Measurements from ENCODE around the gene ADGB. TPM values are rescaled to one million over a fixed set of nuclear protein-coding genes. Genes with fewer than 3 reads are reported as not detected.
A peak's percentile ranks its signal among the peaks of the same experiment; 100 is the strongest.

The ADGB gene
- total and polyA plus RNA-seq, 2 donors, result 0.18 to 0.24 TPM

GRCh38 chr6:146689806-146690205 is 91.0 kb downstream of the ADGB start:
- Histone ChIP-seq H3K27ac (ENCODE audit: low read depth in 1 of 2, low read length in 1 of 2) (no peak overlapping the region), H3K9me3 (ENCODE audit: control insufficient read depth in 2 of 2, insufficient read depth in 1 of 2, low read length in 1 of 2) (no peaks in the 10 kb centered on the region), H3K27me3 (ENCODE audit: control insufficient read depth in 2 of 2, insufficient read depth in 1 of 2, low read length in 1 of 2) (no peaks in the 10 kb centered on the region), H3K4me1 (ENCODE audit: control insufficient read depth in 2 of 2, insufficient read depth in 2 of 2, low read length in 2 of 2) (no peaks in the 10 kb centered on the region), H3K4me3 (ENCODE audit: low read length in 2 of 2) (no peak overlapping the region), H3K36me3 (ENCODE audit: control insufficient read depth in 2 of 2, insufficient read depth in 2 of 2, low read length in 1 of 2) (no peaks in the 10 kb centered on the region)
- DNase-seq (ENCODE audit: low read depth in 6 of 9, low spot score in 9 of 9), result no peak
- WGBS, result 95% methylated on average over 4 of the region's 4 CpGs

GRCh38 chr6:146693342-146693741 is 94.6 kb downstream of the ADGB start:
- no peaks in the 10 kb centered on the region for H3K36me3 ChIP-seq (ENCODE audit: control insufficient read depth in 2 of 2, insufficient read depth in 2 of 2, low read length in 1 of 2)
- no peaks in the 10 kb centered on the region for H3K27me3 ChIP-seq (ENCODE audit: control insufficient read depth in 2 of 2, insufficient read depth in 1 of 2, low read length in 1 of 2)
- no peak overlapping the region for H3K27ac ChIP-seq (ENCODE audit: low read depth in 1 of 2, low read length in 1 of 2)
- H3K4me1 ChIP-seq (ENCODE audit: control insufficient read depth in 2 of 2, insufficient read depth in 2 of 2, low read length in 2 of 2), result no peaks in the 10 kb centered on the region
- no peak overlapping the region for H3K4me3 ChIP-seq (ENCODE audit: low read length in 2 of 2)
- no peak for DNase-seq (ENCODE audit: low read depth in 6 of 9, low spot score in 9 of 9)
- H3K9me3 ChIP-seq (ENCODE audit: control insufficient read depth in 2 of 2, insufficient read depth in 1 of 2, low read length in 1 of 2), result no peaks in the 10 kb centered on the region
- 98% methylated on average over 4 of the region's 4 CpGs for WGBS

- Histone ChIP-seq H3K4me1 (ENCODE audit: control insufficient read depth in 2 of 2, insufficient read depth in 2 of 2, low read length in 2 of 2) (peaks cover 0 to 2% of the 10 kb centered on the region in 2 donors), H3K27ac (ENCODE audit: low read depth in 1 of 2, low read length in 1 of 2) (no peak overlapping the region), H3K4me3 (ENCODE audit: low read length in 2 of 2) (no peak overlapping the region), H3K9me3 (ENCODE audit: control insufficient read depth in 2 of 2, insufficient read depth in 1 of 2, low read length in 1 of 2) (no peaks in the 10 kb centered on the region), H3K36me3 (ENCODE audit: control insufficient read depth in 2 of 2, insufficient read depth in 2 of 2, low read length in 1 of 2) (no peaks in the 10 kb centered on the region), H3K27me3 (ENCODE audit: control insufficient read depth in 2 of 2, insufficient read depth in 1 of 2, low read length in 1 of 2) (no peaks in the 10 kb centered on the region)
- DNase-seq (ENCODE audit: low read depth in 6 of 9, low spot score in 9 of 9), result no peak
- 98% methylated on average over 2 of the region's 2 CpGs for WGBS
Measured at GRCh38 chr6:146697921-146698320, 99.1 kb downstream of the ADGB start.

- no peaks in the 10 kb centered on the region for H3K36me3 ChIP-seq (ENCODE audit: control insufficient read depth in 2 of 2, insufficient read depth in 2 of 2, low read length in 1 of 2)
- H3K27me3 ChIP-seq (ENCODE audit: control insufficient read depth in 2 of 2, insufficient read depth in 1 of 2, low read length in 1 of 2), result no peaks in the 10 kb centered on the region
- H3K27ac ChIP-seq (ENCODE audit: low read depth in 1 of 2, low read length in 1 of 2), result no peak overlapping the region
- H3K9me3 ChIP-seq (ENCODE audit: control insufficient read depth in 2 of 2, insufficient read depth in 1 of 2, low read length in 1 of 2), result no peaks in the 10 kb centered on the region
- H3K4me3 ChIP-seq (ENCODE audit: low read length in 2 of 2), result no peak overlapping the region
- peak; percentile 34 to 88 (median 64) for DNase-seq (ENCODE audit: low read depth in 6 of 9, low spot score in 9 of 9)
- peaks cover 0 to 2% of the 10 kb centered on the region in 2 donors for H3K4me1 ChIP-seq (ENCODE audit: control insufficient read depth in 2 of 2, insufficient read depth in 2 of 2, low read length in 2 of 2)
- WGBS, result 43% methylated on average over 6 of the region's 6 CpGs
Measured at GRCh38 chr6:146700078-146700686, 101.4 kb downstream of the ADGB start.

- peak in 4 of 9 donors; percentile 8 to 57 (median 28) for DNase-seq (ENCODE audit: low read depth in 6 of 9, low spot score in 9 of 9)
- no peaks in the 10 kb centered on the region for H3K36me3 ChIP-seq (ENCODE audit: control insufficient read depth in 2 of 2, insufficient read depth in 2 of 2, low read length in 1 of 2)
- 65% methylated on average over 2 of the region's 2 CpGs for WGBS
- H3K4me1 ChIP-seq (ENCODE audit: control insufficient read depth in 2 of 2, insufficient read depth in 2 of 2, low read length in 2 of 2), result peaks cover 0 to 2% of the 10 kb centered on the region in 2 donors
- H3K27me3 ChIP-seq (ENCODE audit: control insufficient read depth in 2 of 2, insufficient read depth in 1 of 2, low read length in 1 of 2), result no peaks in the 10 kb centered on the region
- no peak overlapping the region for H3K27ac ChIP-seq (ENCODE audit: low read depth in 1 of 2, low read length in 1 of 2)
- H3K9me3 ChIP-seq (ENCODE audit: control insufficient read depth in 2 of 2, insufficient read depth in 1 of 2, low read length in 1 of 2), result no peaks in the 10 kb centered on the region
- H3K4me3 ChIP-seq (ENCODE audit: low read length in 2 of 2), result no peak overlapping the region
Measured at GRCh38 chr6:146701632-146702031, 102.9 kb downstream of the ADGB start.

GRCh38 chr6:146709036-146709622 is 110.4 kb downstream of the ADGB start:
- H3K4me1 ChIP-seq (ENCODE audit: control insufficient read depth in 2 of 2, insufficient read depth in 2 of 2, low read length in 2 of 2), result no peaks in the 10 kb centered on the region
- H3K27ac ChIP-seq (ENCODE audit: low read depth in 1 of 2, low read length in 1 of 2), result no peak overlapping the region
- WGBS, result 89% methylated on average over 2 of the region's 2 CpGs
- DNase-seq (ENCODE audit: low read depth in 6 of 9, low spot score in 9 of 9), result no peak
- H3K4me3 ChIP-seq (ENCODE audit: low read length in 2 of 2), result no peak overlapping the region
- no peaks in the 10 kb centered on the region for H3K36me3 ChIP-seq (ENCODE audit: control insufficient read depth in 2 of 2, insufficient read depth in 2 of 2, low read length in 1 of 2)
- no peaks in the 10 kb centered on the region for H3K27me3 ChIP-seq (ENCODE audit: control insufficient read depth in 2 of 2, insufficient read depth in 1 of 2, low read length in 1 of 2)
- no peaks in the 10 kb centered on the region for H3K9me3 ChIP-seq (ENCODE audit: control insufficient read depth in 2 of 2, insufficient read depth in 1 of 2, low read length in 1 of 2)

GRCh38 chr6:146719387-146719786 is 120.6 kb downstream of the ADGB start:
- no peaks in the 10 kb centered on the region for H3K27me3 ChIP-seq (ENCODE audit: control insufficient read depth in 2 of 2, insufficient read depth in 1 of 2, low read length in 1 of 2)
- H3K9me3 ChIP-seq (ENCODE audit: control insufficient read depth in 2 of 2, insufficient read depth in 1 of 2, low read length in 1 of 2), result no peaks in the 10 kb centered on the region
- no peaks in the 10 kb centered on the region for H3K36me3 ChIP-seq (ENCODE audit: control insufficient read depth in 2 of 2, insufficient read depth in 2 of 2, low read length in 1 of 2)
- H3K4me1 ChIP-seq (ENCODE audit: control insufficient read depth in 2 of 2, insufficient read depth in 2 of 2, low read length in 2 of 2), result no peaks in the 10 kb centered on the region
- H3K4me3 ChIP-seq (ENCODE audit: low read length in 2 of 2), result no peak overlapping the region
- H3K27ac ChIP-seq (ENCODE audit: low read depth in 1 of 2, low read length in 1 of 2), result no peak overlapping the region
- DNase-seq (ENCODE audit: low read depth in 6 of 9, low spot score in 9 of 9), result no peak
- WGBS, result 71% methylated on average over 4 of the region's 4 CpGs

- no peaks in the 10 kb centered on the region for H3K27me3 ChIP-seq (ENCODE audit: control insufficient read depth in 2 of 2, insufficient read depth in 1 of 2, low read length in 1 of 2)
- H3K27ac ChIP-seq (ENCODE audit: low read depth in 1 of 2, low read length in 1 of 2), result no peak overlapping the region
- H3K4me3 ChIP-seq (ENCODE audit: low read length in 2 of 2), result no peak overlapping the region
- H3K9me3 ChIP-seq (ENCODE audit: control insufficient read depth in 2 of 2, insufficient read depth in 1 of 2, low read length in 1 of 2), result no peaks in the 10 kb centered on the region
- 96% methylated on average over 3 of the region's 3 CpGs for WGBS
- no peaks in the 10 kb centered on the region for H3K4me1 ChIP-seq (ENCODE audit: control insufficient read depth in 2 of 2, insufficient read depth in 2 of 2, low read length in 2 of 2)
- no peak for DNase-seq (ENCODE audit: low read depth in 6 of 9, low spot score in 9 of 9)
- no peaks in the 10 kb centered on the region for H3K36me3 ChIP-seq (ENCODE audit: control insufficient read depth in 2 of 2, insufficient read depth in 2 of 2, low read length in 1 of 2)
Measured at GRCh38 chr6:146739696-146740095, 140.9 kb downstream of the ADGB start.

GRCh38 chr6:146741609-146742008 is 142.8 kb downstream of the ADGB start:
- H3K27me3 ChIP-seq (ENCODE audit: control insufficient read depth in 2 of 2, insufficient read depth in 1 of 2, low read length in 1 of 2), result no peaks in the 10 kb centered on the region
- no peaks in the 10 kb centered on the region for H3K9me3 ChIP-seq (ENCODE audit: control insufficient read depth in 2 of 2, insufficient read depth in 1 of 2, low read length in 1 of 2)
- no peak overlapping the region for H3K27ac ChIP-seq (ENCODE audit: low read depth in 1 of 2, low read length in 1 of 2)
- DNase-seq (ENCODE audit: low read depth in 6 of 9, low spot score in 9 of 9), result no peak
- H3K36me3 ChIP-seq (ENCODE audit: control insufficient read depth in 2 of 2, insufficient read depth in 2 of 2, low read length in 1 of 2), result no peaks in the 10 kb centered on the region
- no peak overlapping the region for H3K4me3 ChIP-seq (ENCODE audit: low read length in 2 of 2)
- no peaks in the 10 kb centered on the region for H3K4me1 ChIP-seq (ENCODE audit: control insufficient read depth in 2 of 2, insufficient read depth in 2 of 2, low read length in 2 of 2)

Measured in thymus (tissue), 11 donors.